PFSK-1 (cell line): ENCODE measurements around the gene PNMA6E.

Experiments used
- FOXP2 ChIP-seq: optimal IDR thresholded peaks from 2 replicates; pipeline ENCODE3; 2011; ENCODE audit warnings: borderline replicate concordance, control low read depth, inconsistent platforms; ENCODE audit not compliant: insufficient read depth; ENCODE audit errors: extremely low read length, extremely low read depth
- POLR2AphosphoS5 ChIP-seq: IDR thresholded peaks from 2 replicates; pipeline ENCODE4 v1.6.1; 2012; ENCODE audit warnings: low read depth, mild to moderate bottlenecking, control low read depth, low read length, moderate library complexity
- SIN3A ChIP-seq: IDR thresholded peaks from 2 replicates; pipeline ENCODE4 v1.6.1; 2012; ENCODE audit warnings: mild to moderate bottlenecking, low read length, moderate library complexity, borderline replicate concordance; ENCODE audit not compliant: insufficient read depth
- TAF1 ChIP-seq: IDR thresholded peaks from 2 replicates; pipeline ENCODE4 v1.6.1; 2012; ENCODE audit warnings: low read length, control low read depth, borderline replicate concordance; ENCODE audit not compliant: insufficient read depth
- TF ChIP-seq, protein P1 (sequence below), 2 experiments: IDR thresholded peaks; 2 replicates each; pipeline versions ENCODE4 v1.6.1 to v1.8.0; 2011 to 2012; ENCODE audit warnings: low read depth in 2 of 2, low read length in 2 of 2, control low read depth in 1 of 2, inconsistent platforms in 1 of 2, mild to moderate bottlenecking in 1 of 2, moderate library complexity in 1 of 2; ENCODE audit not compliant: insufficient read depth in 1 of 2

The PNMA6E gene

GRCh38 chrX:153410373-153410772 lies 9.2 kb upstream of the PNMA6E start:
- TF ChIP-seq FOXP2 (no peak), SIN3A (no peak), POLR2AphosphoS5 (no peak), TAF1 (no peak)
- TF ChIP-seq, protein P1, sequence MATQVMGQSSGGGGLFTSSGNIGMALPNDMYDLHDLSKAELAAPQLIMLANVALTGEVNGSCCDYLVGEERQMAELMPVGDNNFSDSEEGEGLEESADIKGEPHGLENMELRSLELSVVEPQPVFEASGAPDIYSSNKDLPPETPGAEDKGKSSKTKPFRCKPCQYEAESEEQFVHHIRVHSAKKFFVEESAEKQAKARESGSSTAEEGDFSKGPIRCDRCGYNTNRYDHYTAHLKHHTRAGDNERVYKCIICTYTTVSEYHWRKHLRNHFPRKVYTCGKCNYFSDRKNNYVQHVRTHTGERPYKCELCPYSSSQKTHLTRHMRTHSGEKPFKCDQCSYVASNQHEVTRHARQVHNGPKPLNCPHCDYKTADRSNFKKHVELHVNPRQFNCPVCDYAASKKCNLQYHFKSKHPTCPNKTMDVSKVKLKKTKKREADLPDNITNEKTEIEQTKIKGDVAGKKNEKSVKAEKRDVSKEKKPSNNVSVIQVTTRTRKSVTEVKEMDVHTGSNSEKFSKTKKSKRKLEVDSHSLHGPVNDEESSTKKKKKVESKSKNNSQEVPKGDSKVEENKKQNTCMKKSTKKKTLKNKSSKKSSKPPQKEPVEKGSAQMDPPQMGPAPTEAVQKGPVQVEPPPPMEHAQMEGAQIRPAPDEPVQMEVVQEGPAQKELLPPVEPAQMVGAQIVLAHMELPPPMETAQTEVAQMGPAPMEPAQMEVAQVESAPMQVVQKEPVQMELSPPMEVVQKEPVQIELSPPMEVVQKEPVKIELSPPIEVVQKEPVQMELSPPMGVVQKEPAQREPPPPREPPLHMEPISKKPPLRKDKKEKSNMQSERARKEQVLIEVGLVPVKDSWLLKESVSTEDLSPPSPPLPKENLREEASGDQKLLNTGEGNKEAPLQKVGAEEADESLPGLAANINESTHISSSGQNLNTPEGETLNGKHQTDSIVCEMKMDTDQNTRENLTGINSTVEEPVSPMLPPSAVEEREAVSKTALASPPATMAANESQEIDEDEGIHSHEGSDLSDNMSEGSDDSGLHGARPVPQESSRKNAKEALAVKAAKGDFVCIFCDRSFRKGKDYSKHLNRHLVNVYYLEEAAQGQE (IDR thresholded peaks at IDR 0.05; ENCODE audit: insufficient read depth in 1 of 2, low read depth in 2 of 2, low read length in 2 of 2): no peak

- TF ChIP-seq SIN3A (no peak), POLR2AphosphoS5 (no peak)
- TF ChIP-seq, protein P1 (IDR thresholded peaks at IDR 0.05; ENCODE audit: insufficient read depth in 1 of 2, low read depth in 2 of 2, low read length in 2 of 2): no peak
These were observed 8.4 kb upstream of the PNMA6E start for GRCh38 chrX:153409414-153410101.

DNA sequence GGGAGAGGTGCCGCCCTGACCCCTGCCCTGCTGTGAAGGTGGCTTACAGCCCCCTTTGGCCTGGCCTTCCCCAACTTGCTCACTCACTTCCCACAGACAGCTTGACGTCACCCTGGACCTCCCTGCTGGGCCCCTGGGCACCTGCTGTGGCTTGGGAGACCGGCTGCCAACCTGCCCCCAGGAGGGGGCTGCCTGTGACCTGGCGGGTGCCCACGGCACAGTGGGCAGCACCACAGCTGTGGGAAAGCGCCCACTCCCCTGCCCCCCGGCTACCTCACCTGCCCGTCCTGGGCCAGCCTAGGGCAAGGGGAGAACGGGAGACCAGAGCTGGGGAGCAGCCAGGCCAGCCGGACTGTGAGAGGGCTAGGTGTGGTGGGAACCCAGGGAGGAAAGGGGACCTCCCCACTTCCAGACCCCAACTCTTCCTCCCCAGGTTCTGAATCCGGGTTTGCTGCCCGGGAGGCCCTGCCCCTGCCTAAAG lies 7.8 kb upstream of the PNMA6E start:
- TF ChIP-seq SIN3A: no peak
- TF ChIP-seq, protein P1 (IDR thresholded peaks at IDR 0.05; ENCODE audit: insufficient read depth in 1 of 2, low read depth in 2 of 2, low read length in 2 of 2): no peak
- TF ChIP-seq TAF1: no peak
- TF ChIP-seq FOXP2: no peak
- TF ChIP-seq POLR2AphosphoS5: no peak

DNA sequence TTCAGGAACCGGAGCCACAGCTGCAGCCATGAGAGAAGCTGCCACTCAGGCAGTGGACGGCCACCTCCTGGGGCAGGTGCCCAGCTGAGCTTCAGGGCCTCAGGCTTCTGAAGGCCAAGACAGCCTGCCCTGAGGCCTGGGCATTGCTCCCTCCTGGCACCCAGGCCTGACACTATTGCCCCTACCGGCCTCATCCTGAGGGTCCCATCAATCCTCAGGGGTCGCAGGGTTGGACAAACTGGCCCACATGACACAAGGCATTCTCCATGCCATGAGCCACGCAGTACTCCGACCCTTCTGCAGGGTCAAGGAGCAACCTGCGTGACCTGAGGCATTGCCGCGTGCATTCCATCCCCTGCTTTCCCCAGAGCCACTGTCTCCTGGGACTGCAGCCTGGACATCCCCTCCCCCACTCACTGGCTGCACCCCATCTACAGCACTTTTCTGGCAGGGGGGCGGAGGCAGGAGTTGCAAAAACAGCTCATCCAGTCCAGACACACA lies 7.1 kb upstream of the PNMA6E start:
- TF ChIP-seq TAF1 (no peak), FOXP2 (no peak), POLR2AphosphoS5 (no peak), SIN3A (no peak)
- TF ChIP-seq, protein P1 (IDR thresholded peaks at IDR 0.05; ENCODE audit: insufficient read depth in 1 of 2, low read depth in 2 of 2, low read length in 2 of 2): no peak
